GM19351 (cell line): ENCODE data around the gene DCTN2.
"Not testable (repeated sequence)": the region's sequence is repeated elsewhere in the genome, so short reads cannot be mapped to it uniquely, and the experiment has no call there.

ENCODE experiments used
- ATAC-seq: cut with Tn5 transposase; IDR thresholded peaks from one replicate; pipeline ENCODE4 v1.9.1; 2021; ENCODE audit warnings: mild to moderate bottlenecking, moderate library complexity; ENCODE audit not compliant: unreplicated experiment

Gene DCTN2

GRCh38 chr12:57517187-57517586 lies 29.8 kb downstream of the DCTN2 start:
- no peak for ATAC-seq

GRCh38 chr12:57516617-57517153 lies 30.3 kb downstream of the DCTN2 start:
- ATAC-seq, result no peak

GRCh38 chr12:57515934-57516541 lies 31.0 kb downstream of the DCTN2 start:
- ATAC-seq, result no peak

GRCh38 chr12:57515408-57515933 lies 31.5 kb downstream of the DCTN2 start:
- ATAC-seq, result no peak

GRCh38 chr12:57514720-57515407 lies 32.1 kb downstream of the DCTN2 start:
- no peak for ATAC-seq

- not testable (repeated sequence) for ATAC-seq
Observed at GRCh38 chr12:57514246-57514645, 32.7 kb downstream of the DCTN2 start.

GRCh38 chr12:57513677-57514076 lies 33.3 kb downstream of the DCTN2 start:
- not testable (repeated sequence) for ATAC-seq

GRCh38 chr12:57513266-57513665 lies 33.7 kb downstream of the DCTN2 start:
- no peak for ATAC-seq

- ATAC-seq, result no peak
Observed at GRCh38 chr12:57512665-57513064, 34.3 kb downstream of the DCTN2 start.

- no peak for ATAC-seq
Observed at GRCh38 chr12:57511588-57512325, 35.2 kb downstream of the DCTN2 start.

- no peak for ATAC-seq
Observed at GRCh38 chr12:57511161-57511560, 35.8 kb downstream of the DCTN2 start.

- ATAC-seq, result not testable (repeated sequence)
Observed at GRCh38 chr12:57507796-57508195, 39.2 kb downstream of the DCTN2 start.

GRCh38 chr12:57506541-57506940 lies 40.5 kb downstream of the DCTN2 start:
- not testable (repeated sequence) for ATAC-seq

GRCh38 chr12:57502311-57502969 lies 44.6 kb downstream of the DCTN2 start:
- ATAC-seq, result not testable (repeated sequence)

- no peak for ATAC-seq
Observed at GRCh38 chr12:57500213-57500612, 46.8 kb downstream of the DCTN2 start.

- ATAC-seq, result no peak
Observed at GRCh38 chr12:57498571-57498970, 48.4 kb downstream of the DCTN2 start.

GRCh38 chr12:57498132-57498502 lies 48.9 kb downstream of the DCTN2 start:
- ATAC-seq, result no peak

GRCh38 chr12:57497223-57498131 lies 49.5 kb downstream of the DCTN2 start:
- ATAC-seq, result no peak

GRCh38 chr12:57496822-57497221 lies 50.2 kb downstream of the DCTN2 start:
- ATAC-seq, result no peak
